ENCODE results near the gene EXOC5.

DNA sequence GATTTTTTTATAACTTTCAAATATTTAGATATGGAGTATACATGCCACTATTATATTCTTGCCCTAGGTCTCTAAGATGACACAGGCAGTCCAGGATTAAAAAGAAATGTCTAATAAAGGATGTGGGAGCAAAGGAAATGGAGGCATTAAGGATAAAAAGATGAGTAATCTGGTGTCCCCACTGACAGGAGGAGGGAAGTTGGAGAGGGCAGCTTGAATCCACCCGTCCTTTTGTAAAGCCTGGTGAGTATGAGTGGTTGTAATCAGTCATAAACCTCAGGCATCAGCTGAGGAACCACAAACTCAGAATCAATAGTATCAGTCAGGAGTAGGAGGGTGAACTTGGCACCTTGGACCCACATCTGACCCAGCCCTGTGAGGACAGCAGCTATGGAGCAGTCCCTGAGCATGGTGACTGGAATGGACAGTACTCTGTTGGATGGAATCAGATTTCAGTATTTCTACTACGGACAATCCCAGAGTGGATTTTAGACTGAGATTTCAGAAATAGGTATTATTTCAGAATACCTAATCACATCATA, 100.5 kb downstream of the EXOC5 start:
- TF ChIP-seq, protein P1, sequence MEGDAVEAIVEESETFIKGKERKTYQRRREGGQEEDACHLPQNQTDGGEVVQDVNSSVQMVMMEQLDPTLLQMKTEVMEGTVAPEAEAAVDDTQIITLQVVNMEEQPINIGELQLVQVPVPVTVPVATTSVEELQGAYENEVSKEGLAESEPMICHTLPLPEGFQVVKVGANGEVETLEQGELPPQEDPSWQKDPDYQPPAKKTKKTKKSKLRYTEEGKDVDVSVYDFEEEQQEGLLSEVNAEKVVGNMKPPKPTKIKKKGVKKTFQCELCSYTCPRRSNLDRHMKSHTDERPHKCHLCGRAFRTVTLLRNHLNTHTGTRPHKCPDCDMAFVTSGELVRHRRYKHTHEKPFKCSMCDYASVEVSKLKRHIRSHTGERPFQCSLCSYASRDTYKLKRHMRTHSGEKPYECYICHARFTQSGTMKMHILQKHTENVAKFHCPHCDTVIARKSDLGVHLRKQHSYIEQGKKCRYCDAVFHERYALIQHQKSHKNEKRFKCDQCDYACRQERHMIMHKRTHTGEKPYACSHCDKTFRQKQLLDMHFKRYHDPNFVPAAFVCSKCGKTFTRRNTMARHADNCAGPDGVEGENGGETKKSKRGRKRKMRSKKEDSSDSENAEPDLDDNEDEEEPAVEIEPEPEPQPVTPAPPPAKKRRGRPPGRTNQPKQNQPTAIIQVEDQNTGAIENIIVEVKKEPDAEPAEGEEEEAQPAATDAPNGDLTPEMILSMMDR (IDR thresholded peaks at IDR 0.05): no peak
- TF ChIP-seq POLR2A (IDR thresholded peaks at IDR 0.05): no peak
